HUES48 (cell line): Measurements from ENCODE around the gene MED12.

Experiments used
- H3K27ac ChIP-seq: one replicate; pipeline ENCODE4 v1.7.0; 2013; ENCODE audit warnings: low read depth, low read length, inconsistent platforms
- H3K27me3 ChIP-seq: 2 replicates; pipeline ENCODE4 v1.6.1; 2013; ENCODE audit warnings: mild to moderate bottlenecking, low read length; ENCODE audit not compliant: control insufficient read depth, insufficient read depth
- H3K36me3 ChIP-seq: 2 replicates; pipeline ENCODE4 v1.6.1; 2013; ENCODE audit warnings: low read length; ENCODE audit not compliant: control insufficient read depth, insufficient read depth
- H3K4me1 ChIP-seq: 2 replicates; pipeline ENCODE4 v1.6.1; 2013; ENCODE audit warnings: mild to moderate bottlenecking, low read length; ENCODE audit not compliant: control insufficient read depth, insufficient read depth
- H3K4me3 ChIP-seq: 2 replicates; pipeline ENCODE4 v1.5.1; 2013; ENCODE audit warnings: mild to moderate bottlenecking, low read depth, low read length
- H3K9ac ChIP-seq: 2 replicates; pipeline ENCODE4 v1.6.1; 2013; ENCODE audit warnings: mild to moderate bottlenecking, low read depth, low read length, moderate library complexity
- H3K9me3 ChIP-seq: 2 replicates; pipeline ENCODE4 v1.6.1; 2013; ENCODE audit warnings: low read length; ENCODE audit not compliant: control insufficient read depth, insufficient read depth

MED12 gene

GRCh38 chrX:71164071-71164470, 45.7 kb downstream of the MED12 start:
- Histone ChIP-seq H3K27me3 (no peaks in the 10 kb centered on the region), H3K27ac (no peak overlapping the region), H3K9me3 (peaks cover 38% of the 10 kb centered on the region; the same call in 1 of the 2 replicates), H3K36me3 (no peaks in the 10 kb centered on the region), H3K4me3 (no peak overlapping the region), H3K9ac (no peak overlapping the region), H3K4me1 (no peaks in the 10 kb centered on the region)

- Histone ChIP-seq H3K4me3 (no peak overlapping the region), H3K4me1 (no peaks in the 10 kb centered on the region), H3K9ac (no peak overlapping the region), H3K27ac (no peak overlapping the region), H3K36me3 (no peaks in the 10 kb centered on the region), H3K27me3 (no peaks in the 10 kb centered on the region), H3K9me3 (peaks cover 47% of the 10 kb centered on the region; the same call in 1 of the 2 replicates)
These were observed 48.1 kb downstream of the MED12 start for GRCh38 chrX:71166461-71166860.

GRCh38 chrX:71167031-71167781, 48.8 kb downstream of the MED12 start:
- Histone ChIP-seq H3K27ac (no peak overlapping the region), H3K9me3 (peaks cover 50% of the 10 kb centered on the region; the same call in 1 of the 2 replicates), H3K4me1 (no peaks in the 10 kb centered on the region), H3K9ac (no peak overlapping the region), H3K27me3 (no peaks in the 10 kb centered on the region), H3K4me3 (no peak overlapping the region), H3K36me3 (no peaks in the 10 kb centered on the region)

GRCh38 chrX:71168134-71168533, 49.7 kb downstream of the MED12 start:
- Histone ChIP-seq H3K9me3 (peaks cover 56% of the 10 kb centered on the region; the same call in 1 of the 2 replicates), H3K36me3 (no peaks in the 10 kb centered on the region), H3K27me3 (no peaks in the 10 kb centered on the region), H3K4me1 (no peaks in the 10 kb centered on the region), H3K27ac (no peak overlapping the region), H3K4me3 (no peak overlapping the region), H3K9ac (no peak overlapping the region)

DNA sequence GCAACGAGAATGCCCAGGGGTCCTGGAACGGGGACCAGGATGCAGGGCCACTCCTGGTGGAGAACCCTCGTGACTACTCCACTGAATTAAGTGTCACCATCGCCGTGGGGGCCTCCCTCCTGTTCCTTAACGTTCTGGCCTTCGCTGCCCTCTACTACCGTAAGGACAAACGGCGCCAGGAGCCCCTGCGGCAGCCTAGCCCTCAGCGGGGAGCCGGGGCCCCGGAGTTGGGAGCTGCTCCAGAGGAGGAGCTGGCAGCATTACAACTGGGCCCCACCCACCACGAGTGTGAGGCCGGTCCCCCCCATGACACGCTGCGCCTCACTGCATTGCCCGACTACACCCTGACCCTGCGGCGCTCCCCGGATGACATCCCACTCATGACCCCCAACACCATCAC, 51.2 kb downstream of the MED12 start:
- Histone ChIP-seq H3K4me3 (no peak overlapping the region), H3K9ac (no peak overlapping the region), H3K36me3 (no peaks in the 10 kb centered on the region), H3K4me1 (no peaks in the 10 kb centered on the region), H3K9me3 (peaks cover 54% of the 10 kb centered on the region; the same call in 1 of the 2 replicates), H3K27ac (no peak overlapping the region), H3K27me3 (no peaks in the 10 kb centered on the region)

DNA sequence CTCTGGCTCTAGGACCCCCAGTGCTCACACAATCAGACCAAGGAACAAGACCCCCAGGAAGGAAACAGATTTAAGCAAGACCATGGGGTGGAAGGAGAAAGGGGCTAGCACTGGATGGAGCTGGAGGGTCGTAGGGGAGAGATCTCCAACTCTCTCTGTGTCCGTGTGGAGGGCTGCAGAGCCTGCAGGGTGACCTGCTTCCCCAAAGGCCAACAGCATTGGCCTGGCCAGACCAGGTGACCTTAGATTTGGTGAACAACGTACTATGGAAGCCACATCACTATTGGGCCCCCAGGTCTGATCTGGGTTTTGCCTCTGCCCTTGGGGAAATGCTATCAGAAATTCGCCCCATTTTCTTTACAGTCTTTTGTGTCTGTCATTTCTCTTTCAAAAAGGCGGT, 52.3 kb downstream of the MED12 start:
- peaks cover 56% of the 10 kb centered on the region for H3K9me3 ChIP-seq
- no peak overlapping the region for H3K9ac ChIP-seq
- H3K36me3 ChIP-seq, result no peaks in the 10 kb centered on the region
- no peak overlapping the region for H3K4me3 ChIP-seq
- H3K27ac ChIP-seq, result no peak overlapping the region
- no peaks in the 10 kb centered on the region for H3K4me1 ChIP-seq
- no peaks in the 10 kb centered on the region for H3K27me3 ChIP-seq

DNA sequence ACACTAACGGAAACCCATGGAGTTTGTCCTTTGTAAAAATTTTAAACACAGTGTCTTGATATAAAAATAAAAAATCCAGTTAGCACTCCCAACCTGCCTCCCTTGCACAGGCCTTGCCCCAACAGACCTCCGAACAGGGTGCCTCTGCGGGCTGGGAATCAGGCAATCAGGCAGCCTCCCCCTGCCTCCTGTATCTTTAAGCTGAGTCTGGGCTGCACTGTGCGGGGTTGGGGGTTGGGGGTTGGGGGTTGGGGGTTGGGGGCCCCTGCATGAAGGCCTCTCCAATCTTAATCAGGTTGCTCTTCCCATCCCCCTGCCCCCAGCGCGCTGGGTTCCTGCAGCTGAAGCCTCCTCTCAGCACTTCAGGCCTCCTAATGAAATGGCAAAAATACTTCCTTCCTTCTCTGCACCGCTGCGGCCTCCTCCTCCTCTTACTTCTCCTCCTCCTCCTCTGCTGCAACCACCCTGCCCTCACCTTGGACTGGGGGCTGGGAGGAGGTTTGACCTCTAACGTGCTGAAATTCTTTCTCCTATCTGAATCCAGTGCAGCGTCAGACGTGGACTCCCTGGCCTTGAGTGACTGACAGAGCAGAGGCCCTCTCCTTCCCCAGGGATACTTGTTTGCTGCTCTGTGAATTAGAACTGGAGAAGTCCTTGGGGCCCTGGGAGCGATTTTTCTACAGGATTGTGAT, 52.9 kb downstream of the MED12 start:
- Histone ChIP-seq H3K27ac (peak overlapping the region; percentile 39), H3K9ac (no peak overlapping the region)

GRCh38 chrX:71173440-71173839, 55.0 kb downstream of the MED12 start:
- Histone ChIP-seq H3K27ac (no peak overlapping the region), H3K36me3 (no peaks in the 10 kb centered on the region), H3K9ac (no peak overlapping the region), H3K27me3 (no peaks in the 10 kb centered on the region), H3K9me3 (peaks cover 47% of the 10 kb centered on the region), H3K4me3 (no peak overlapping the region), H3K4me1 (no peaks in the 10 kb centered on the region)

More for the DNA sequence above, 52.9 kb downstream of the MED12 start:
- Histone ChIP-seq H3K4me1 (no peaks in the 10 kb centered on the region), H3K27me3 (no peaks in the 10 kb centered on the region), H3K4me3 (no peak overlapping the region), H3K36me3 (no peaks in the 10 kb centered on the region), H3K9me3 (peaks cover 56% of the 10 kb centered on the region)

- Histone ChIP-seq H3K4me3 (no peak overlapping the region), H3K9me3 (peaks cover 45% of the 10 kb centered on the region), H3K9ac (no peak overlapping the region), H3K27ac (no peak overlapping the region), H3K36me3 (no peaks in the 10 kb centered on the region), H3K4me1 (no peaks in the 10 kb centered on the region), H3K27me3 (no peaks in the 10 kb centered on the region)
These were observed 56.4 kb downstream of the MED12 start for GRCh38 chrX:71174795-71175194.

- H3K27me3 ChIP-seq, result no peaks in the 10 kb centered on the region
- peaks cover 45% of the 10 kb centered on the region for H3K9me3 ChIP-seq
- no peaks in the 10 kb centered on the region for H3K36me3 ChIP-seq
- no peak overlapping the region for H3K4me3 ChIP-seq
- no peaks in the 10 kb centered on the region for H3K4me1 ChIP-seq
- H3K27ac ChIP-seq, result no peak overlapping the region
- no peak overlapping the region for H3K9ac ChIP-seq
These were observed 57.1 kb downstream of the MED12 start for GRCh38 chrX:71175531-71175930.

DNA sequence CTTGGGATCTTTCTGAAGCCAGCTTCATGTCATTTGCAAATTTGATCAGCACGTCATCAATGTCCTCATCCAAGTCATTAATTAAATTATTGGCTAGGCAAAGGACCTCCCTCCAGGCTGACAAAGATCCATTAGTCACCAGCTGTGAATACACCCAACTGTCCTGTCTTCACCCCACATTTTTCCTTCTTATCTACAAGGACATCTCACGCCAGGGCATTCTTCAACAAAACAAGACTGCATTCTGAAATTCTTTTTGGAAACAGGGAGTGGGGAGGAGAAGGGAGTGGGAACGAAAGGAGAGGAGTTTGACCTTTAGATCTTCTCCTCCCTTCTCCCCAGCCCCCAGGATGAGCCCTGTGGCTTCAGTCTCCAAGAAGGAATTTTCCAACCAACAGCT, 58.9 kb downstream of the MED12 start:
- Histone ChIP-seq H3K9me3 (peaks cover 40% of the 10 kb centered on the region), H3K27me3 (no peaks in the 10 kb centered on the region)

More for the DNA sequence above, 58.9 kb downstream of the MED12 start:
- H3K9ac ChIP-seq, result no peak overlapping the region
- 0 out of 2 replicates have a peak, but pooled peaks cover under 1% of the 10 kb centered on the region for H3K4me1 ChIP-seq
- H3K27ac ChIP-seq, result no peak overlapping the region
- no peak overlapping the region for H3K4me3 ChIP-seq
- H3K36me3 ChIP-seq, result no peaks in the 10 kb centered on the region
